GM12865 (cell line): ENCODE data around the gene TMEM207.

Experiments used
- DNase-seq: peaks from one replicate; pipeline ENCODE4 v3.0.0; 2010; ENCODE audit warnings: low read depth
- H3K4me3 ChIP-seq: 2 replicates; pipeline ENCODE4 v1.5.1; 2011; ENCODE audit warnings: mild to moderate bottlenecking, low read depth, low read length, control low read depth
- CTCF ChIP-seq: IDR thresholded peaks from 2 replicates; pipeline ENCODE4 v1.5.1; 2011; ENCODE audit warnings: low read length, control low read depth, low read depth, inconsistent platforms; ENCODE audit not compliant: insufficient read depth; ENCODE audit errors: missing control alignments

Gene TMEM207

GRCh38 chr3:190397889-190398288 is 51.8 kb downstream of the TMEM207 start:
- H3K4me3 ChIP-seq, result no peak overlapping the region
- no peak for TF ChIP-seq CTCF

GRCh38 chr3:190396001-190396400 is 53.7 kb downstream of the TMEM207 start:
- DNase-seq, result no peak
- H3K4me3 ChIP-seq, result no peak overlapping the region

More at GRCh38 chr3:190397889-190398288, 51.8 kb downstream of the TMEM207 start:
- DNase-seq, result no peak

DNA sequence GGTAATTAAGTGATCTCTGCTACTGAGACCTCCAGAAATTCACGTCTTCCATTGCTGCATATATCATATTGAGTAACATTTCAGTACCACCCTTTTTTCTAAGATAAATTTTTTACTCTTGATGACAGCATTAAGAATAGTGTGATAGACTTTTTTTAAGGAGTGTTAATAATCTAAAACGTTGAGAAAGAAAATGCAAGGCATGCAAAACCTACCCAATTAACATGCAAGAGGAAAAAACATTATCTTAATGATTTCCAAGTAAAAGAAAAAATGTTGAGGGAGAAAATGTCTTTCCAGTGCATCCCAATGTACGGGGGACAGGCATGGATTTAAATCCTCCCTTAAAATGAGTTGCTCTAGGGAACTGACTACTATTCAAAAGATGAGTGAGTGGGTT is 61.0 kb downstream of the TMEM207 start:
- DNase-seq, result no peak
- TF ChIP-seq CTCF, result no peak
- no peak overlapping the region for H3K4me3 ChIP-seq

More at GRCh38 chr3:190396001-190396400, 53.7 kb downstream of the TMEM207 start:
- no peak for TF ChIP-seq CTCF

- no peak within 1 kb of the TSS for H3K4me3 ChIP-seq
- TF ChIP-seq CTCF, result no peak
- no peak for DNase-seq
Measured at GRCh38 chr3:190387578-190388213, 62.0 kb downstream of the TMEM207 start, which contains the start of gene CLDN16. Gene CLDN16 (plus strand): TSS chr3:190388163. CDS start chr3:190388330, 167 bp downstream.

GRCh38 chr3:190385731-190386688 is 63.7 kb downstream of the TMEM207 start:
- DNase-seq, result no peak
- no peak overlapping the region for H3K4me3 ChIP-seq
- TF ChIP-seq CTCF, result no peak

DNA sequence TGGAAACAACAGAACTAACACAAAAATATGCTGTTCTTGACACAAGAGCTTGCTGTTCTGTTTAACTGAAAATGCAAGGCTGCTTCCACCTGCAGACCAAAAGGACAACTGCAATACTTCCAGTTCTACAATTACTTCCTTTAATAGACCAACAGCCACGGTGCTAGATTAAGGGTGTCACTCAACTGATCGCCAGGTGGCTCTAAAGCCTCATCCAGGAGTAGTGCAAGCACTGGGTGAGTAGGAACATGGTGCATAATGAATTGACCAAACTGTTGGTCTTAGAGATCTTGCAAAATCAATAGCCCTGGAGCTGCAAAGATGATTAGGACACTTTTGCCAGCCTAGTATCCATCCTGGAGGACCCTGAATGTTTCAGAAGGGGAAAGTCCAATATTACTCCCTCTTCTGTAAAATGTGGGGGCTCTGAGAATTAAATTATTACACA is 65.4 kb downstream of the TMEM207 start:
- peak; percentile 89 for DNase-seq
- peak; percentile 57 for TF ChIP-seq CTCF
- H3K4me3 ChIP-seq, result no peak overlapping the region
